ENCODE measurements around the gene CBR1.

The CBR1 gene

DNA sequence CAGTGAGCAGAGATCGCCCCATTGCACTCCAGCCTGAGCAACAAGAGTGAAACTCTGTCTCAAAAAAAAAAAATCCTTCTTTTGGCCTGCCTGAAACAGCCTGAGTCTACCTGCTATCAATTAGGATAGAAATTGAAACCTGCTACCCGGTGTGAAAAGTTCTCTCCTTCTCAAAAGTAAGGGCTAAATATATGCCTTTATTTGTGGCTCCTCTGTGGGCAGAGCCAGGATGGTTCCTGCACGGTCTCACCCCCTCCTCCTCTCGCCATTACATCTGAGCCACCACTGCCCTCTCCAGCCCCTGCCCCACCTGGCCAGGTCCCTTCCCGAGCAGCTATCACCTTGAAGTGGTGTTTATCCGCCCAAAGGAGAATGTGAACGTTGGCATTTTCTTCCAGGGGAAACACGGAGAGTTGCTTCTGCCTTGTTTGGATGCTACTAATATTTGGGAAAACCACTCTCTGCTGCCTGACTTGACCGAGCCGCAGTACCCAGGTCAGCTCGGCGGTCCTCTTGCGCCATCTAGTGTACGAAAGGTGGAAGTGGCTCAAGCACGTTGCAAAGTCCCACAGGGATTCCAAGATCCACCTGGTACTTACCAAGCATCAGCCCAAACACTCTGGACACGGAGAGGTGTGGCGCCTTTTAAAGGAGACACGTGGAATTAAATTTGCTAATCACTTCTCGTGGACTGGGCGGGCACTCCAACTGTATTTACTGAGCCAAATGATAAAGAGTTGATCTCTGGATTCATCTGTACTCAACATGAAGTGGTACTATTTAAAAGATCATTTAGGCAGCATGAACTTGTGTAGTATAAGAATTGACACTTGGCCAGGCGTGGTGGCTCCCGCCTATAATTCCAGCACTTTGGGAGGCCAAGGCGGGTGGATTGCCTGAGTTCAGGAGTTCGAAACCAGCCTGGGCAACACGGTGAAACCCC, 41.4 kb upstream of the CBR1 start:
- peak; percentile 80 for DNase-seq (ENCODE audit: low spot score)
- peak; percentile 89 for TF ChIP-seq CTCF (IDR thresholded peaks at IDR 0.05; ENCODE audit: extremely low read depth, insufficient read depth, missing control alignments)
- in situ Hi-C loops (cut with MboI; ENCODE audit: low pct_unique_long_range_greater_than_20kb, low sequenced_read_pairs, unreplicated experiment) = no loop called here

DNA sequence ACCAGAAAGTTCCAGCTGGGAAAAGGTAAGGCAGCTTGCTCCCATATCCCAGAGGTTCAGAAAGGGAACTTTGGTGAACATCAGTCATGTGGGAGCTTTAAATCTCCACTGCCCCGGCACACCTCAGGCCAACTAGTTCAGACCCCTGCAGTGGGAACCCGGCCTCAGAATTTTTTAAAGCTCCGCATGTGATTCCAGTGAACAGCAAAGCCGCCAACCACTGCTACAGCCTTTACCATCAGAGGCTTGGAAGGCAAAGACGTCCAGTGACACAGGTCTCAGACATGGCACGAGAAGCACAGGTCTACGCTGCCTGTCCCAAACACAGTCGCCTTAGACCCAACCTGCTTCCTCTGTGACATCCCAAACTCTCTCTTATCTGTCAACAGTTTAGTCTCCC, 40.5 kb upstream of the CBR1 start:
- in situ Hi-C loops (cut with MboI; ENCODE audit: low pct_unique_long_range_greater_than_20kb, low sequenced_read_pairs, unreplicated experiment) = no loop called here
- TF ChIP-seq CTCF (IDR thresholded peaks at IDR 0.05; ENCODE audit: extremely low read depth, insufficient read depth, missing control alignments) = no peak

DNA sequence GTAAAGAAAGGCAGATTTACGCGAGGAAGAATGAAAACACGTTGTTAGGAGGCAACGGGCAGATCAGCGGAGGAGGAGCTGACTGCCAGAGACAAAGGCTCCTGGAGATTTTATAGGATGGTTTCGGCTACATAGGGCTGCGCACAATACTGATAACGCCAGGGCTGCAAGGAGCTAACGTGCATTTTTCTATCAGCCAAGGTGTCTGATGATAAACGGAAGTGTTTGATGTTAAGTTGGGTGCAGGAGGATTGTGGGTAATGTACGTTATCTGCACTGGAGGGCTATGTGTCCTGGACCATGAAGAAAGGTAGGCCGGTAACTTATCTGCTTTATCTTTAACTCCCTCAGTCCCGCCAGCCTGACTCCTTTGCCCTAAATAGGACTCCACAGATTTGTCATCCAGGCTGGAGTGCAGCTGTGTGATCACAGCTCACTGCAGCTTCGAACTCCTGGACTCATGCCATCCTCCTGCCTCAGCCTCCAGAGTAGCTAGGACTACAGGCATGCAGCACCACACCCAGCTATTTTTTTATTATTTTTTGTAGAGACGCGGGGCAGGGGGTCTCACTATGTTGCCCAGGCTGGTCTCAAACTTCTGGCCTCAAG, 39.1 kb upstream of the CBR1 start:
- no peak for DNase-seq (ENCODE audit: low spot score)
- no peak for TF ChIP-seq CTCF (IDR thresholded peaks at IDR 0.05; ENCODE audit: extremely low read depth, insufficient read depth, missing control alignments)
- in situ Hi-C loops (cut with MboI; ENCODE audit: low pct_unique_long_range_greater_than_20kb, low sequenced_read_pairs, unreplicated experiment) = no loop called here

More for the DNA sequence above, 40.5 kb upstream of the CBR1 start:
- no peak for DNase-seq (ENCODE audit: low spot score)

DNA sequence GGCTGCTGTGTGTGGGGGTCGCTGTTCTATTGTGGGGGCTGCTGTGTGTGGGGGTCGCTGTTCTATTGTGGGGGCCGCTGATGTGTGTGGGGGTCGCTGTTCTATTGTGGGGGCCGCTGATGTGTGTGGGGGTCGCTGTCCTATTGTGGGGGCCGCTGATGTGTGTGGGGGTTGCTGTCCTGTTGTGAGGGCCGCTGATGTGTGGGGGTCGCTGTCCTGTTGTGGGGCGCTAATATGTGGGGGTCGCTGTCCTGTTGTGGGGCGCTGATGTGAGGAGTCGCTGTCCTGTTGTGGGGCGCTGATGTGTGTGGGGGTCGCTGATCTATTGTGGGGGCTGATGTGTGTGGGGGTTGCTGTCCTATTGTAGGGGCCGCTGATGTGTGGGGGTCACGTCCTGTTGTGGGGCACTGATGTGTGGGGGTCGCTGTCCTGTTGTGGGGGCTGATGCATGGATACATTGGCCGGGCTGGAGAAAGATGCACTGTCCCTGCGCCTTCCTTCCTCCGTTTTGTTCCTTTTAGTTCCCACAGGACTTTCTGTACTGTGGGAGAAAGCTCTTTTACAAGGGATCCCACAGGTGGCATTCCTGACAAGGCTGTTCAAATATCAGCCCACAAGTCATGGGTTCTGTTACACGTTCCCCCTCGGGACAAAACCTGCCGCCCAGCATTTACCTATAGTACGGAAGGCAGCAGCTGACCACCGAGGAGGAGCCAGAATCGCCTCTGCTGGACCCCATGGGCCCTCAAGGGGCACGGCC, 37.0 kb upstream of the CBR1 start:
- no peak for DNase-seq (ENCODE audit: low spot score)
- TF ChIP-seq CTCF (IDR thresholded peaks at IDR 0.05; ENCODE audit: extremely low read depth, insufficient read depth, missing control alignments) = no peak
- in situ Hi-C loops (cut with MboI; ENCODE audit: low pct_unique_long_range_greater_than_20kb, low sequenced_read_pairs, unreplicated experiment) = no loop called here

- in situ Hi-C loops (cut with MboI; ENCODE audit: low pct_unique_long_range_greater_than_20kb, low sequenced_read_pairs, unreplicated experiment) = no loop called here
- no peak for DNase-seq (ENCODE audit: low spot score)
- no peak for TF ChIP-seq CTCF (IDR thresholded peaks at IDR 0.05; ENCODE audit: extremely low read depth, insufficient read depth, missing control alignments)
These were observed 35.5 kb upstream of the CBR1 start for GRCh38 chr21:36034211-36034913.

DNA sequence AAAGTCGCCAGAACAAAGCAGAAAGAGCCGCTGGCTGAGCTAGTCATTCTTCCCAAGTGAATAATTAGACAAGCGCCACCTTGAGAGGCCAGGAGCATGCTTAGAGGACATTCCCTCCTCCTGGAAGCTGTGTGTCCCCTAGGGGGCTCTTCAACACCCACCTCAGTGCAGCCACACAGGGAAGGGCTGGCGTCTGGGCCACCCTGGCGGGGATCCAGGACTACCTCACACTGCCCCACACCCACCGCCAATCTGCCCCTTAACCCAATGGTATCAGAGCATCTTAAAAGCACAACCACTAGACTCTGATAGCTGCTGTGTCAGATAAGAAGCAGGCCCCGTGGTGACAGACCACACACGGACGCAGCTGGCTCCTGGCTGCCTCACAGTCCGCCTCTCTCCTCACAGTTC, 34.4 kb upstream of the CBR1 start:
- no peak for TF ChIP-seq CTCF (IDR thresholded peaks at IDR 0.05; ENCODE audit: extremely low read depth, insufficient read depth, missing control alignments)
- no peak for DNase-seq (ENCODE audit: low spot score)
- in situ Hi-C loops (cut with MboI; ENCODE audit: low pct_unique_long_range_greater_than_20kb, low sequenced_read_pairs, unreplicated experiment) = no loop called here

Measured in GM13977 (cell line).